ENCODE results near the gene KLHL12.
A peak's percentile ranks its signal among the peaks of the same experiment; 100 is the strongest.

KLHL12 gene

GRCh38 chr1:202888531-202889360 lies 38.3 kb downstream of the KLHL12 start, which contains the start of gene RABIF:
Gene RABIF (minus strand): TSS chr1:202889149. CDS start chr1:202889098, 51 bp downstream.
- peak within 1 kb of the TSS; percentile 86 for H3K4me3 ChIP-seq (ENCODE audit: low read depth, low read length)

DNA sequence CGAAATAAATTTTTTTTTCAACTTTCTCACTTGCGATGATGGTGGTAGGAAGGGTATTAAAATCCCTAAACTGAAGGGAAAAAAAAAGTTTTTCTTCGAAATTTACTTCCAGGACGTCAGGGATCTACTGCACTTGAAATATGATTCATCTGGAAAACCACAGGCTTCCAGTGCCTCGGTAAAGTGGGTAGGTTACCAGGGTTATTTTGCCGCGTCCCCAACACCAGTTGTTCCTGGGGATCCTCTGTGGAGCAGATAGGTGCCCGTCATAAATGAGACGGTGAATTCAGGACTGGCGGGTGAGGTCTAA lies 38.9 kb downstream of the KLHL12 start:
- peak overlapping the region; percentile 86 for H3K4me3 ChIP-seq (ENCODE audit: low read depth, low read length)

DNA sequence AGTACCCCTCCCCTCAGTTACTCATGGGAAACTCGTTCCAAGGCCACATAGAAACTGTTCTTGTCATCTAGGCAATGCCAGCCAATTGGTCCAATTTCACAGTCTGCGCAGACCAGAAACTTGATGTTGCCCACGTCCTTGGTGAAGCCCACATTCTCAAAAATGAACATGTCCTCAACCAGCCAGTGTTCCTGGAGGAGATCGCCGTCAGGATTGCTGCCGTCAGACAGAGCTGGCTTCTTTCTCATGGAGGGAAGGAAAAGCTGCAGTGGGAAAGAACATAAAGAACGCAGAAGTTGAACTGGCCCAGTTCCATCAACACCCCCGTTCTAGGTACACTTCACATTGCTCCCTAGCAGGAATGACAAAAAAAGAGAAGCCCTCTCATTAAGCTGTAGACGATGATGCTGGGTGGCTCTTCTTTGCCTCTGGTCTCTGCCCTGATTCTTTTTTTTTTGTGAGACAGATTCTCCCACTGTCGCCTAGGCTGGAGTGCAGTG lies 46.0 kb downstream of the KLHL12 start:
- H3K4me3 ChIP-seq (ENCODE audit: low read depth, low read length), result no peak overlapping the region

DNA sequence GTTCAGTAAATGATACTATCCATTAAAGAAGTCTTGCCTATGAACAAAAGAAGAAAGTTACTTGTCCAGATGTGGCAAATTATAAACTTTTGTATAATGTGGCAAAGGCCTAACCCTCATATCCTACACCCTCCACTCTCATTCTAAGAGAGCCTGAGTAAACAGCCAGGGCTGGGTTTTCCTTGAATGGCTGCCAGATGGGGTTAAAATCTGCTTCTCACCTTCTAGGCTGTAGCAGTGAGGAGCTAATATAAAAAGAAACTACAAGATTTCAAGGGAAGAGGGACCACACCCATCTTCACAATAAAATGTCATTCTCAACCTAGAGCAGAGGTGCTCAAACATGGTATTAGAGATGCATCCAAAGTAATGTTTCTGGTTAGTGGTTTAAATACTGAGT lies 47.0 kb downstream of the KLHL12 start:
- no peak overlapping the region for H3K4me3 ChIP-seq (ENCODE audit: low read depth, low read length)

DNA sequence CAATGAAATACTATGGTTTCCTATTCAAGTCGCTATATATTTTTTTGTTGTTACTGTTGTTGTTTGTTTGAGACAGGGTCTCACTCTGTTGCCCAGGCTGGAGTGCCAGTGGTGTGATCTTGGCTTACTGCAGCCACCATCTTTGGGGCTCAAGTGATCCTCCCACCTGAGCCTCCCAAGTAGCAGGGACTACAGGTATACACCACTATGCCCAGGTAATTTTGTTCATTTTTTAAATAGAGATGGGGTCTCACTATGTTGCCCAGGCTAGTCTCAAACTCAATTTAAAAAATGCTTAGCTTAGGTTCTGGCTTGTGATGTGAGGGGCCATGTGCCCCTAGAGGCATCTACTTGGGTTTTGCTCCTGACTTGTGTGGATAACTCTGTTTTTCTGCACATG lies 47.9 kb downstream of the KLHL12 start:
- H3K4me3 ChIP-seq (ENCODE audit: low read depth, low read length), result no peak overlapping the region

DNA sequence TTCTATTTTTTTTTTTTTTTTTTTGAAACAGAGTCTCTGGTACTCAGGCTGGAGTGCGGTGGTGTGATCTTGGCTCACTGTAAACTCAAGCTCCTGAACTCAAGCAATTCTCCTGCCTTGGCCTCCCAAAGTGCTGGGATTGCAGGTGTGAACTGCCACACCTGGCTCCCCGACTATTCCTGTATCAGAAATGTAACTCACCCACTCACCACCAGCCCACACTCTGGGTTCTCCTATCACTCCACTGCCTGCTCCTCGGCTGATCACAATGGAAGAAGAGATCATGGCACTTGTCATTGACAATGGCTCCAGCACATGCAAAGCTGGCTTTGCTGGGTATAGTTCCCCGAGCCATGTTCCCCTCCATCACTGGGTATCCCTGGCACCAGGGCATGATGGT lies 54.0 kb downstream of the KLHL12 start:
- no peak overlapping the region for H3K4me3 ChIP-seq (ENCODE audit: low read depth, low read length)

- no peak overlapping the region for H3K4me3 ChIP-seq (ENCODE audit: low read depth, low read length)
Observed at GRCh38 chr1:202871367-202871766, 55.7 kb downstream of the KLHL12 start.

- no peak overlapping the region for H3K4me3 ChIP-seq (ENCODE audit: low read depth, low read length)
Observed at GRCh38 chr1:202862679-202863560, 64.1 kb downstream of the KLHL12 start.

GRCh38 chr1:202861420-202862132 lies 65.5 kb downstream of the KLHL12 start:
- H3K4me3 ChIP-seq (ENCODE audit: low read depth, low read length), result peak overlapping the region; percentile 82

DNA sequence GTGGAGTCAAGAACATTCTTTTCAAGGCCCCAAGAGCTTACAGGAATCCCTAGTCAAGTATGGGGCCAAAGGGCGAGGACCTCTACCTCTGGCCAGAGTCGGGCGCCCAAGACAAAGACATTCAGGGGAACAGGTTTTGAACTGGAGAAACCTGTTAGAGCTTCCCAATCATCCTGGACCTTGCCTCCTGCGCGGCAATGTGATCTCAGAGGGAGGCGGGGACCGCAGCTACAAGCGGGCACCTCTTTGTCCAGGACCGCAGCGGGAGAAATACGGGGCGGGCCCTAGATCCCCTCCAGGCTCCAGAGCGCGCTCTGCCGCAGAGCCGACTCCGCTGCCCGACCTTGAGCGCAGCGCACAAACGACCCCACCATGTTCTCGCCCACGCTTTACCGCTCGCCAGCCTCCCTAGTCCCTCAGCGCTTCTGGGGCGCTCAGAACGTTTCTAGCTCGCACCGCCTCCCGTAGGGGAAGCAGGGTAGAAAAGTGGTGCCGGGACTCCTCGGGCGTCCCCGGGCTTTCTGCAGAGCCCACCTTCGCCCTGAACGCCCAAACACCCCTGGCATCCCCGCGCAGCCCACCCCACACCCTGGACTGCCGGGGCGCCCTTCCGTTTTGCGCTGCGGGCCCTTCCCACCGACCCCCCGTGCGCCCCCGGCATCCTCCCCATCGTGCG lies 66.2 kb downstream of the KLHL12 start:
- H3K4me3 ChIP-seq (ENCODE audit: low read depth, low read length), result peak overlapping the region; percentile 82

DNA sequence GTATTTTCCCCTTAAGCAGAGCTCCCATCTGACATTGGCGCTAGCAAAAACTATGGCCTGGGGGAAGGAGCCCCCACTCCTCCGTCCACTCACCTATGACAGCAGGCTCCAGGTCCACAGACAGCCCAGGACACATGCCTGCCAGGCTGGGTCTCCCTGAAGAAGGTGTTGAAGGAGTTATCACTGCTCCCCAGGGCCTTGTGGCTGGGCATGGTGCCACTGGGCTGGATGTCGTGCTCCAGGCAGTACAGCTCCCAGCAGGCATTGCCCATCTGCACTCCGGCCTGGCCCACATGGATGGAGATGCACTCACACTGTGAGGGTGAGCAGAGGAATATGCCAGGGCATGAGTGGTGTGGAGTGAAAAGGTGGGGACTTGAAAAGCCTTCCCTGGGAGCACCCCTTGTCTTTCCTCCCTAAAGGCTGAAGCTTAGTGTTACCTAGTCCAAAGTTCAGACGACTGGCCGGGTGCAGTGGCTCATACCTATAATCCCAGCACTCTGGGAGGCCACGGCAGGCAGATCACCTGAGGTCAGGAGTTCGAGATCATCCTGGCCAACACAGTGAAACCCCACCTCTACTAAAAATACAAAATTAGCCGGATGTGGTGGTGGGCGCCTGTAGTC lies 68.1 kb downstream of the KLHL12 start:
- H3K4me3 ChIP-seq (ENCODE audit: low read depth, low read length), result no peak overlapping the region

- no peak overlapping the region for H3K4me3 ChIP-seq (ENCODE audit: low read depth, low read length)
Observed at GRCh38 chr1:202858331-202858730, 68.7 kb downstream of the KLHL12 start.

- no peak overlapping the region for H3K4me3 ChIP-seq (ENCODE audit: low read depth, low read length)
Observed at GRCh38 chr1:202857136-202857610, 69.9 kb downstream of the KLHL12 start.

GRCh38 chr1:202856014-202856413 lies 71.0 kb downstream of the KLHL12 start:
- no peak overlapping the region for H3K4me3 ChIP-seq (ENCODE audit: low read depth, low read length)

GRCh38 chr1:202854787-202855186 lies 72.2 kb downstream of the KLHL12 start:
- no peak overlapping the region for H3K4me3 ChIP-seq (ENCODE audit: low read depth, low read length)

- no peak overlapping the region for H3K4me3 ChIP-seq (ENCODE audit: low read depth, low read length)
Observed at GRCh38 chr1:202852163-202852904, 74.7 kb downstream of the KLHL12 start.

GRCh38 chr1:202850593-202851362 lies 76.3 kb downstream of the KLHL12 start:
- no peak overlapping the region for H3K4me3 ChIP-seq (ENCODE audit: low read depth, low read length)

DNA sequence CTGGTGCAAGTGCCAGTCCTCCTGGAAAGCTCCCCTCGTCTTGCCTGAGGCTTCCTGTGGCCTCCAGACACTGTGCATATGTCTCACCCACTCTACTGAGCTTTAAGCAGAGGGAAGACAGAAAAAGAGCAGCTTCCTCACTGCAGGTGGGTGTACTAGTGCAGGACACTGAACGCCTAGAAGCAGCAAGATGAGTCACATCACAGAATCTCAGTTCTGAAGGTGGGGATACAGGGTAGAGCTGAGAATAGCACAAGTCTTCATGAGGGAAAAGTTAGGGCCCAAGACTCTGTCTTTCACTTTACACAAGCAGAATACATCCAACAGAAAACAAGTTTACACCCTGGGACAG lies 78.9 kb downstream of the KLHL12 start:
- H3K4me3 ChIP-seq (ENCODE audit: low read depth, low read length), result no peak overlapping the region

- no peak overlapping the region for H3K4me3 ChIP-seq (ENCODE audit: low read depth, low read length)
Observed at GRCh38 chr1:202844935-202845334, 82.1 kb downstream of the KLHL12 start.

All from iPS-11a (cell line).